Renal cortex interstitium (tissue), 11 donors: ENCODE measurements around the gene HNRNPA1. TPM values are rescaled to one million over a fixed set of nuclear protein-coding genes. Genes with fewer than 3 reads are reported as not detected.
A peak's percentile ranks its signal among the peaks of the same experiment; 100 is the strongest.
"Not testable (repeated sequence)": the region's sequence is repeated elsewhere in the genome, so short reads cannot be mapped to it uniquely, and the experiment has no call there.

ENCODE experiments used
- DNase-seq, 11 donors: peaks; one replicate each; pipeline ENCODE4 v3.0.0-alpha.2; 2013; ENCODE audit warnings: low read depth in 9 of 11, low spot score in 4 of 11; ENCODE audit errors: extremely low read depth in 1 of 11
- polyA plus RNA-seq, 3 donors: library from polyadenylated mRNA; unstranded; fragments of 120-200 nt; gene quantifications; one replicate each; pipeline ENCODE4 v1.2.1, GENCODE V29; 2013; ENCODE audit not compliant: insufficient read length in 3 of 3

HNRNPA1 gene
- polyA plus RNA-seq, 3 donors, result 3,334 to 4,179 (median 3,887) TPM

- not testable (repeated sequence) for DNase-seq
These were observed 31.8 kb downstream of the HNRNPA1 start for GRCh38 chr12:54312309-54312708.

- no peak for DNase-seq
These were observed 40.8 kb downstream of the HNRNPA1 start for GRCh38 chr12:54321363-54321762.

- peak; percentile 92 to 100 (median 97) for DNase-seq
These were observed 44.3 kb downstream of the HNRNPA1 start, which contains the start of gene COPZ1 for GRCh38 chr12:54324617-54325441. Gene COPZ1 (plus strand): TSS chr12:54325131. CDS start chr12:54325164, 33 bp downstream.

- not testable (repeated sequence) for DNase-seq
These were observed 45.0 kb downstream of the HNRNPA1 start for GRCh38 chr12:54325442-54326109.

GRCh38 chr12:54328595-54329337, 48.2 kb downstream of the HNRNPA1 start:
- DNase-seq, result no peak

DNA sequence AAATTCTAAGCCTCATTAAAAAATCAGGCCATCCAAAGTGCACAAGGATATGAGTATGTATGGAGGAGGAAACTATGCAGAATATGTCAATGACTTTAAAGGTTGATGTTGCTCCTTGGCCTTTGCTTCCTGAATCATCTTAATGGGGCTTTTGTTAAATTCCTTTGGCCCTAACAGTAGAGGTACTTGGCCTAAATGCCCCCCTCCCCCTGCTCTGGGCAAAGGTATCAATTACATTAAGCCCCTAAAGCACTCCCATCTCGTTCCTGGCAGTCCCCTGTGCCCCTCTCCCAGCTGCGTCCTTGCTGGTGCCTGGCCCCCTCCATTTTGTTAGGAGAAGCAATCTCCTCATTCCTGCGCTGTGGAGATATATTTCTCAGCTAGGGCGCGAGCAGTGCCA, 49.2 kb downstream of the HNRNPA1 start:
- no peak for DNase-seq

DNA sequence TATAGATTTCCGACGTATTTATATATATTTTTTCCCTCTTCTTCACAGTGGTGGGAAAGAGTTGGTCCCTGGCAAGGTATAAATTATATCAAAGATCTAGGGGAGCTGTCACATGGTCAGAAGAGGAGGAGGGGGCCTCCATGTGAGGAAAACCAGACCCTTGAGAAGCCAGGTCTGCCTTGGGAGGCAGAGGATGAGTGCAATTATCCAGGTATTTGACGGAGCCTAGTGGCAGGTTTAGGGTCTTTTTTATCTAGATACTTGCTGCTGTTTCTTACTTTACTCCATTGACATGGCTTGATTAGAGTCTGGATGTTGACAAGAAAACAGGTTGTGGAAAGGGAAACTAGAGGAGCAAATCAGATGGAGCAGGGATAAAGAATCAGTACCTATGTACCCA, 49.9 kb downstream of the HNRNPA1 start:
- no peak for DNase-seq

DNA sequence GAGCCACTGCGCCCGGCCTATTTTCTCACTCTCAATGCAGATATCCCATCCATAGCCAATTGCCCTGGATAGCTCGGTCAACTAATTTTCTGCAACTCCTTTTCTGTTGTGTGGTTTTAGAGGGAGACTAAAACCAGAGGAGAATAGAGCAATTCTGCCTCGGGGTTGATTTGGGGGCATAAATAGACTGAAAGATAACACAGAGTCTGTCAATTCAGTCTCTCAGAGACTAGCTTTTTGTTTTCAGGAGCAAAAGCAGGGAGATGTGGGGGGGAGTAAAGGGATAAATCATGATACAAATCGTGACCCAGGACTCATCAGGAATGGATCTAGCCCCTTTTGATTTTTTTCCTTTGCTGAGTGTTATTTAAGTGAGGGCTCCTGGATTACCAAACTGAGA, 50.9 kb downstream of the HNRNPA1 start:
- DNase-seq, result no peak

GRCh38 chr12:54333420-54334034, 53.0 kb downstream of the HNRNPA1 start:
- DNase-seq, result no peak

Other genes with a start within 250 kb of the HNRNPA1 start
- 1 to 10 TPM; 2.0 to 4.3 (median 2.3) TPM for gene HOXC5, start 247.7 kb upstream of the HNRNPA1 start, polyA plus RNA-seq
- 10 to 100 TPM; 53.9 to 76.1 (median 59.0) TPM for gene HOXC4, start 226.9 kb upstream of the HNRNPA1 start, polyA plus RNA-seq
- 10 to 100 TPM; 29.2 to 37.4 (median 31.2) TPM for gene SMUG1, start 91.7 kb upstream of the HNRNPA1 start, polyA plus RNA-seq
- 100 to 1,000 TPM; 116 to 138 (median 129) TPM for gene CBX5, start 604 bp upstream of the HNRNPA1 start, polyA plus RNA-seq
- gene NFE2, start 20.3 kb downstream of the HNRNPA1 start, polyA plus RNA-seq, result 1 to 10 TPM; 2.0 to 3.7 (median 2.3) TPM
- gene COPZ1, start 44.4 kb downstream of the HNRNPA1 start, polyA plus RNA-seq, result 100 to 1,000 TPM; 207 to 240 (median 219) TPM
- gene GPR84, start 83.8 kb downstream of the HNRNPA1 start, polyA plus RNA-seq, result under 1 TPM; 0.07 to 0.45 (median 0.20) TPM
- 10 to 100 TPM in 2 of 3 donors, 1 to 10 TPM in 1; 7.7 to 12.9 (median 12.5) TPM for gene ZNF385A, start 104.0 kb downstream of the HNRNPA1 start, polyA plus RNA-seq
- gene ITGA5, start 138.5 kb downstream of the HNRNPA1 start, polyA plus RNA-seq, result 10 to 100 TPM; 41.1 to 50.6 (median 42.1) TPM
- 1 to 10 TPM in 1 of 3 donors, under 1 TPM in 1, not detected in 1; 0.12 to 1.4 TPM for gene GTSF1, start 192.9 kb downstream of the HNRNPA1 start, polyA plus RNA-seq
- gene NCKAP1L, start 217.0 kb downstream of the HNRNPA1 start, polyA plus RNA-seq, result 1 to 10 TPM; 3.4 to 4.5 (median 3.4) TPM